NCI-H146 (cell line): ENCODE measurements around the gene CCSER1.
"Not testable (repeated sequence)": the region's sequence is repeated elsewhere in the genome, so short reads cannot be mapped to it uniquely, and the experiment has no call there.

ENCODE experiments used
- DNase-seq: peaks from one replicate; lab custom pipeline; 2025; lab: John Stamatoyannopoulos, UW

Gene CCSER1

DNA sequence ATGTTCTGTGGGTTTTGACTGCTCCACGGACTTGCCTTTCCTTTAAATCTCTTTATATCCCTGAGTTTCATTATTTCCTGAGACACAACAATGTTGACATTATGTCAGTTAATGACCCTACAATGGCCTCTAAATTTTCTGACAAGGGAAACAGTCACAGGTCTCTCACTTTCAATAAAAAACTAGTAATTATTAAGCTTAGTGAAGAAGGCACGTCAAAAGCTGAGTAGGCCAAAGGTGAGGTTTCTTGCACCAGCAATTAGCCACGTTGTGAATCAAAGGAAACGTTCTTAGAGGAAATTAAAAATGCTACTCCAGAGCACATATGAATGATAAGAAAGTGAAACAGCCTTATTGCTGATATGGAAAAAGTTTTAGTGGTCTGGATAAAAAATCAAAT is 1246.4 kb downstream of the CCSER1 start:
- DNase-seq: no peak

DNA sequence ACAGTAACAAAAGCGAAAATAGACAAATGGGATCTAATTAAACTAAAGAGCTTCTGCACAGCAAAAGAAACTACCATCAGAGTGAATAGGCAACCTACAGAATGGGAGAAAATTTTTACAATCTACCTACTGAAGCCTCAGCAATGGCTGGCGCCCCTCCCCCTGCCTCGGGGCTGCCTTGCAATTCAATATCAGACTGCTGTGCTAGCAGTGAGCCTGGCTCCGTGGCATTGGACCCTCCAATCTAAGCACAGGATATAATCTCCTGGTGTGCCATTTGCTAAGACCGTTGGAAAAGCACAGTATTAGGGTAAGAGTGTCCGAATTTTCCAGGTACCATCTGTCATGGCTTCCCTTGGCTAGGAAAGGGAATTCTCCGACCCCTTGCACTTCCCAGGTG is 1278.2 kb downstream of the CCSER1 start:
- DNase-seq: not testable (repeated sequence)

DNA sequence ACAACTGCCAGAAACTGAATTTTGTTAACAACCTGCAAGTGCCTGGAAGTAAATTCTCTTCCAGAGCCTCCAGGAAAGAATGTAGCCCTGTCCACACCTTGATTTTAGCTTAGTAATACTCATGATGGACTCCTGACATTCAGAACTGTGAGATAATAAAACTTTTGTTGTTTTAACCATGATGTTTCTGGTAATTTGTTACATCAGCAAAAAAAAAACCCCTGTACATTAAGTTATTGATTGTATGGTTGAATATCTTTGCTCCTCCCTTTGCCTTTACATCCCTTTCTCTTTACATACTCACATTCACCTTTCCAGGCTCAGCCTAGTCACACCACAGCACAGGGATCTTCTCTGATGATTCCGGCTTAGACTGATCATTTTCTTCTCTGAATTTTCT is 1294.8 kb downstream of the CCSER1 start:
- DNase-seq: no peak

DNA sequence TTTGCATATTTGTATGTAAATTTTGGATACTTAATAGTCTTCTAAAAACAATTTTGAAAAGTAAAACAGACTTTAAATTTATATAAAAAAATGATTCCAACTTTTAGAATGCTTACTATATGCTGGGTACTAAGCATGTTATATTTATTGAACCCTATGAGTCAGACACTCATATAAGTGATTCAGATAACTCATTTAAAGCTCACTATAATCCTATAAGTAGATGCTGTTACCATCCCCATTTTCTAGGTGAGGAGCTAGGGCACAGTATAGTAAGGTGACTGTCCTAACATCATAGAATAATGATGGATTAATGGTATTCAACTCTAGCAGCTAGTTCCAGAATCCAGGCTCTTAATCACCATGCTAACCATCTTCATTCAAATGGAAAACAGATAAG is 1299.5 kb downstream of the CCSER1 start:
- DNase-seq: no peak

DNA sequence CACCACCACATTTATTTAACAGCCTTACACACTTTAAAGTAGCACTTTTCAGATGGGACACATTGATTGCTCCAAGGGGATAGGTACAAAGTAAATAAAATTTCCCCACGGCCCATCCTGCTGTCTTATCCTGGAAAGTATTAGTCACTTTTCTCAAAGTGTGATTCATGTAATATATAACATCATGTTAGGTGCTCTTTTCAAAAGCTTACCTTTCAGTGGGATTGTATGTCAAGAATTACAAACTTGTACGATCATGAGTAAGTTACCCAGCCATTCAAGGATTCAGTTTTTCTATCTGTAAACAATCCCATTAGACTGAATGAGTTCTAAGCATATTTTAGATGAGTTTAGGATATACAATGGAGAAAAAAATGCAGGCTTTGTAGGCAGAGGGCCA is 1300.0 kb downstream of the CCSER1 start:
- DNase-seq: no peak

DNA sequence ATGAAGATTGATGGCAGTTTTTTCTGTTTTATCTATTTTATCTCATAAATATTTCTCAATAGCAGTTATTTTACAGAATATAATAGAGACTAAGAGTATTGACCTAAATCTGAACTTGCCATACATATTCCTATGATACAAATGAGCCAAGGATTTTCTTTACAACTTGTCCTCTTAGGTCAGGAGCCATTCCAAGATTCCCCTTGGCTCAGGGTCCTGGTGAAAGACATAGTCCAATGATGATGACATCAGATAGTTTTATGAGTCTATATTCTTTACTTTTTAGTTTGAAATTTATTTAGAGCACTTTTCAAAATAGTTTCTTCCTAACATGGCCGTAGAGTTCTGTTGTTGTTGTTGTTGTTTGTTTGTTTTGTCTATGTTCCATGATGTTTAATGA is 1307.4 kb downstream of the CCSER1 start:
- no peak for DNase-seq

DNA sequence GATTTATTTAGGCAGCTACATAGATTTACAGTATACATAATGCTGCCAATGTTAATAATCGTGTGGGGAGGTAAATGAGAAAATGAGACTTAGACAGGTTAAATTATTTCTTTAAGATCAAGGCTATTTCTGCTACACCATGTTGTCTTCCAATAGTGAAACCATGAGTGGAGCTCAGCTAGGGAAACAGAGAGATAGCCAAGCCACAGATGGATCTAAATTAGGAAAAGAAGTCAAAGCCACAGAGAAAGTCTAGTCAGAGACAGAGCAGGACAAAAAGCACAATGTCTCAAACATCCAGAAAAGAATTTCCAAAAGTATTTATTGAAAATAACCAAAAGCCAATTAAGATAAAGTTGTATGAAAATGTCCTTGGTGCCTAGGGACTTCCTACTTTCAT is 1309.4 kb downstream of the CCSER1 start:
- DNase-seq: no peak

DNA sequence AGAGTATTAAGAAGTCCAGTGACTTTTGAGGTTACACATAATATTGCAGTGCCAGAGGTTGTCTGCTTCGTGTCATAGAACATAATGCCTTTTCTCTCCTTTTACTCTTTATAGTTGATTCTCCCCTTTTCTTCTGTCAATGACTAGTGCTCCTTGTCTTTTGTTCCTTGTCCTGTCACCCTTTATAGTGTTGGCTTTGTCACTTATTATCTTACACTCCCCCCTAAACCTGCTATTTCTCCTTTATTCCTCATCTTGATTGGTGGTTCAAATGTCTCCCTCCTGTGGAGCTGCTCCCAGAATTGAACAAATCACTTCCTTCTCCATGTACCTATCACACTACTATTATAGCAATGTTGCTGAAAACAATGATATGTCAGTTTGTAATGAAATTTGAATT is 1320.0 kb downstream of the CCSER1 start:
- no peak for DNase-seq

DNA sequence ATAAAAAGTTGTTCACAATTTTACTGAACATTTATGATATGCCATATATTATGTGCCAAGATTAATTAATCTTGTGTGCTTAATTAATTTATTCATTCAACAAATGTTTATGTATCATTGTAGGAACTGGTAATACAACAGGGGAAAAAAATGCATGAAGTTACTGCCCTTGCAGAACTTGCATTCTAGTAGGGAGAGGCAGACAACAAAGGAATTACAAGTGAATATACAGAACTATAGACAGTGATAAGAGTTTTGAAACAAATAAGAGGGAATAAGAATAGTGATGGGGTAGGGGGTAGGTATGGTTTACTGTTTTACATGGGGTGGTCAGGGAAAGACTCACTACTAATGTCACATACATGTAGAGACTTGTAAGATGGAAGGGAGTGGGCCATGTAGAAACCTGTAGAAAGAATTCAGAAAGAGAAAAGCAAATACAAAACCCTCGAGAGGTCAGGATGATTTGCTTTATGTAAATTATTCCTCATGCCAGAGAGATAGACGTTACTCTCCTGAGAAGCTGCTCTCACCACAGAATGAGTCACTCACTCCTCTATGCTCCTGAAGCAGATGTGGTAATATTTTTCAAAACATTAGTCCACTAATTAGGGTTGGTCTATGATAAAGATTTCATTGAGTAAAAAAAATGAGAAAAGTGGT is 1321.6 kb downstream of the CCSER1 start:
- DNase-seq: no peak

DNA sequence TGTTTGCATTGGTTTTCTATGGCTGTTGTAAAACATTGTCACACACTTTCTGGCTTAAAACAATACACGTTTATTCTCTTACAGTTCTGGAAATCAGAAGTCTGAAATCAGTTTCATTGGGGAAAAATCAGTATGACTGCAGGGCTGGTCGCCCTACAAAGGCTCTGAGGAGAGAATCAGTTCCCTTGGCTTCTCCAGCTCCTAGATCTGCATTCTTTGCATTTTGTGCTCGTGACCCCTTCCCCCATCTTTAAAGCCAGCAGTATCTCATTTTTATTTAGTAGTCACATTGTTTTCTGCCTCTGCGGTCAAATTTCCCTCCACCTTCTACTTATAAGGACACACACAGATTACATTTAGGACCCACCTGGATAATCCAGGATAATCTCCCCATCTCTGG is 1326.9 kb downstream of the CCSER1 start:
- no peak for DNase-seq

DNA sequence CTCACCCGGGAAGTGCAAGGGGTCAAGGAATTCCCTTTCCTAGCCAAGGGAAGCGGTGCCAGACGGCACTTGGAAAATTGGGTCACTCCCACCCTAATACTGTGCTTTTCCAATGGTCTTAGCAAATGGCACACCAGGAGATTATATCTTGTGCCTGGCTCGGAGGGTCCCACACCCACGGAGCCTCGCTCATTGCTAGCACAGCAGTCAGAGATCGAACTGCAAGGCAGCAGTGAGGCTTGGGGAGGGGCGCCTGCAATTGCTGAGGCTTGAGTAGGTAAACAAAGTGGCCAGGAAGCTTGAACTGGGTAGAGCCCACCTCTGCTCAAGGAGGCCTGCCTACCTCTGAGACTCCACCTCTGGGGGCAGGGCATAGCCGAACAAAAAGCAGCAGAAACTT is 1335.4 kb downstream of the CCSER1 start:
- not testable (repeated sequence) for DNase-seq

DNA sequence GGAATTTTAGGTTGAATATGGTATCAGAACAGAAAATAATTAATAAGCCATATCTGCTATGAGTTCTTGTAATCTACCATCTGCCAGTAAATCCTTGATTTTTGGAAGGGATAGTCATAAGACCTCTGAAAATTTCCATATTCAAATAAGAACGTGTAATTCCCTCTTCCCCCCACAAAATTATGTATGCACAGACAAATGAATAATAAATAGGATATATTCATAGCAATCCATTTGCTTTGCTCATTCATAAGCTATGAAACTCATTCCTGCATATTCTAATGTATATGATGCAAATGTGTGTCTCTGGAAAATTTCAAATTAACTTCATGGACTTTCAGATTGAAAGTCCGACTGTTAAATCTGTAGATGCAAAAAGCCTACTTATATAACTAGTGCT is 1343.5 kb downstream of the CCSER1 start:
- no peak for DNase-seq

DNA sequence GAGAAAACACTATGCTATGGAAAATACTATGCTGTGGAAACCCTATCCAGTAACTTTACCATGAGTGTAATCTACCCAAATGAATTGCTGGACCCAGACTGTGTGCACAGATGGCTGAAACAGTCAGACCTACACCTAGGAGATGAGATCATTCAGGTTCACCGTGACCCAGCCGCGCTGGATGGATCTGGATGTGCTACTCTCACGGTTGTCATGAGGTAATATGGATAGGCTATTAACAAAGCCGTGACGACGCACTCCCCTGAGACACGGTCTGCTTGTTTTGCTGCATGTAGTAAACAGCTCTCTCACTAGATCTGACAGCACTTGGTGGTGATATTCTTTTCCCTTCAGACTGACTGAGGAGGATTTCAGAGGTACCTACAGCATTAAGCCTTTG is 1344.1 kb downstream of the CCSER1 start:
- DNase-seq: no peak

DNA sequence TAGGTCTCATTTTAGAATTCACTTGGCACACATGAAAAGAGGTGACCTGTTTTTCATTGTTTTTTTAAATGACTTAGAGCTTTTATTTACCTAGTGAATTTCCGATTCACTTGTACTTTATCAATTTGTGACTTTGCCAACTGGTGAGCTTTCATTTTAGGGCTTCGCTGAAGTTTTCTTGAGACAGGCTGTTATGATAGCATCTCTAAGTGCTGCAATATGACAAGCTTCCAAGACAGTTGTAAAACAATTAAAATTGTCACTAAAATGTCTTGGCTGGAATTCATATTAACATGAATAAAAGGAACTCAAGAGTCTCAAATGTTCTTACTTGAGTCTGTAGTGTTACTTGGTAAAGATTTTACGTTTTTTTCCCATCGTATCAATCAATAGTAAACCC is 1344.9 kb downstream of the CCSER1 start:
- DNase-seq: no peak

DNA sequence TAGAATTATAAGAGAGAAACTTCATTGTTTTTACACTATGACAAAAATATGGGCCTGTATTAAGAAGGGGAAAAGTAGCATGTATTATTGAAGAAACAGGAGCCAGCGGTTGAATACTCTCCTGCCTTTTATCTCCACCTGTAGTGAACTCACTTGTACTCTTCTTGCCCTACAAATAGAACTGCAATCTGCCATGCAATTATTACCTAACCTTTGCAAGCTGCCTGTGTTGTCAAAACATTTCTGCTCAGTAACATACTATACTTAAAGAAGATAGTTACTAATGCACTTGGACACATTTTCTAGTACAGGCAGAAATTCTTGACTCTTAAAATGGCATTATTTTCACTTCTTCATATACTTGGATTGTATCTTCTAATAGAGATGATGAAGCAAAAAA is 1358.2 kb downstream of the CCSER1 start:
- no peak for DNase-seq

DNA sequence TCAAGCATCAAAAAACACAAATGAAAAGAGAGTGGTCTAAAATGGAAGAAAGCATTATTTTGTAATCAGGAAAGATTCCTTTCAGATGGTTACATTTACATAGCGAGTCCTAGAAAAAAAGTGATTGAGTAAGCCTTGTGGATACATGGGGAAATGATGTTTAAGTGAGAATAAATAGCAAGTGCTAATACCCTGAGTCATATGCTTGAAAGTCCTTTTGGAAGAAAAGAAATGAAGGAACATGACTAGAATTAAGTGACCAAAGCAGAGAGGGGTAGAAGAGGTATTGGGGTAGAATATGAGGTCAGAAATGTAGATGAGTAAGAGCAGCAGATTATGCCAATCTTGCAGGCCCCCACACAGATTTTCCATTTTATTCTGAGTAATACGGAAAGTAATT is 1361.8 kb downstream of the CCSER1 start:
- DNase-seq: no peak

DNA sequence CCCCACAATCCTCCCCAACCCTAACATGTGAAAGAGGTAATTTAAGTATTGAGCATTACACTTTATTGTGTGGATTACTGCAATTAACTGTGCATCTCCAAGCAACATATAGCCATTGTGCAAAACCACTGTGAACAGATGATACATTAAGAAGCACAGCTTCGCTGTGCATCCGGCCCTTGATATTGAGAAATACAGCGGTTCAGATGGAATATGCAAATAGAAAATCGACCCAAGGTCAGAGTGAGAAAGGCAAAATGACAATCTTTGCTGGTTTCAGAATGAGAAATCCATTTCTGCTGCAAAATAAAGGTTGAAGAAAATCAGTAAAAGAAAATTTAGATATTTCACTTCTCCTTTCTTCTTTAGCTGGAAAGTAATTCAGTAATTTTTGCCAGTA is 1370.7 kb downstream of the CCSER1 start:
- no peak for DNase-seq

DNA sequence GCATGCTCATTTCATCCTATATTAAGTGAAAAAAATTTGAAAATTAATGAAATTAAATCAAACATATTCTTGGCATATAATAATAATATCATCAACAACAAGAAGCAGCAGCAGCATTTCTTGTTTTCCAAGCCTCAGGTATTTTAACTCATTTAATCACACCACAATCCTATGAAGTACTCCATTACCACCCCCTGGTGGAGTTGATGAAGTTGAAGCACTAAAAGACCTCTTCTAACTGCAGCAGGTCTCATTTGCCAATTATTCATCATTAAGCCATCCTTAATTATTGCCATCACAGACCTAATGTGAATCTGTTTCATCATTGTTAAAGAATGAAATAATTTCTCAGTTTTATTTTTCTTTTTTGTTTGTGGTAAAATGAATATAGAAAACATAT is 1375.2 kb downstream of the CCSER1 start:
- DNase-seq: no peak

DNA sequence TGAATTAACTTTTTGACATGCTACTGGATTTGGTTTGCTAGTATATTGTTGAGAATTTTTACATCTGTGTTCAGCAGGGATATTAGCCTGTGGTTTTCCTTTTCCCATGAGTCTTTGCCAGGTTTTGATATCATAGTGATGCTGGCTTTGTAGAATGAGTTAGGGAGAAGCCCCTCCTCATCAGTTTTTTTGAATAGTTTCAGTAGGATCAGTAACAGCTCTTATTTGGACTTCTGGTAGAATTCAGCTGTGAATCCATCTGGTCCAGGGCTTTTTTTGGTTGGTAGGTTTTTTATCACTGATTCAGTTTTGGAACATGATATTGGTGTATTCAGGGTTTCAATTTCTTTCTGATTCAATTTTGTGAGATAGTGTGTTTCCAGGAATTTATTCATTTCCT is 1386.1 kb downstream of the CCSER1 start:
- DNase-seq: no peak

DNA sequence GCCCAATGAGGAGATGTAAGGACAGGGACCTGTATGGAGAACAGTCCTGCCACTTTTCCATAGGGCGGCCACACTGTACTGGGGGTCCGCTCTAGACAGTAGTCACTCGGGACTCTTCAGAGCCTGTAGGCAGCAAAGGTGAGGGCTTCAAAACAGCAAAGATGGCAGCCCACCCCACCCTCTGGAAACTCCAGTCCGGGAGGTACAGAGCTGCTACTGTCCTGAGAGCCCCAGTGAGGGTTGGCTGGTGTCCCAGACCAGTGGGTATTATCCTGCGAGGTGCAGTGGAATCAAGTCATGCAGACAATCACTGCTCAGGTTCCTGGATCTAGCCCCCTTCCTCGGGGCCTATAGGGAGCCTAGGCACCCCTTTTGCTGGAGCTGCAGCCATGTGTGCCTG is 1392.0 kb downstream of the CCSER1 start:
- no peak for DNase-seq

DNA sequence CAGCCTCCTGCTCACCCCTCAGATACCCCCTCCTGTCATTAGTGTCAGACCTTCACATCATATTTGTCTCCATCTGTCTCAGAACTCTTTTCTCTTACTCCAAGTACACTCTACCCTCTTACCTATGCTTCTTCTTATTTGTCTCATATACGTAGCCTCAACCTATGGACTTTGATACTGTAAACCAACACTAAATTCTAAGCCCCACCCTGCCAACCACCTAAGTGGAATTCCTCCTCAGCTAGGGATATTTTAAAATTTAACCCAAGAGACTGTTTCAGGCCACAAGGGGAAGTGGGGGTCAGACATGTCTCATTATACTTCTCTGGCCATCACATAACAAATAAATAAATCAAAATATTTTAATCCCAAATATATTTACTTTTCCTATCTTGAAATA is 1398.4 kb downstream of the CCSER1 start:
- no peak for DNase-seq

DNA sequence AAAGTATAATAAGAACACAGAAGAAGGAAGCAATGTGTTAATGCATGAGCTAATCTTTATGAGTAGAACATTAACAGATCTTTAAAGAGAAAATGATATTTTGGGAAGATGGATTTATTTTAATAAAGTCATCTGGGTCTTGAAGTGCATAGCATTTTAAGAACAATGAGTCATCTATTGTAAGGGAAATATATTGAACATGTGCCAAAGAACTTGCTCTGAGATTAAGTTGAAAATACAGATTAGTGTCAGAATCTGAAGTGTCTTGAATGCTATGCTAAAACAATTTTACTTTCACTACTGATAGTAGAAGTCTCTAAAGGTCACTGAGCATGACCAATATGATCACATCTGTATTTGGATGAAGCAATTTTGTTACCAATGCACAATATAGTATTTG is 1399.9 kb downstream of the CCSER1 start:
- no peak for DNase-seq

DNA sequence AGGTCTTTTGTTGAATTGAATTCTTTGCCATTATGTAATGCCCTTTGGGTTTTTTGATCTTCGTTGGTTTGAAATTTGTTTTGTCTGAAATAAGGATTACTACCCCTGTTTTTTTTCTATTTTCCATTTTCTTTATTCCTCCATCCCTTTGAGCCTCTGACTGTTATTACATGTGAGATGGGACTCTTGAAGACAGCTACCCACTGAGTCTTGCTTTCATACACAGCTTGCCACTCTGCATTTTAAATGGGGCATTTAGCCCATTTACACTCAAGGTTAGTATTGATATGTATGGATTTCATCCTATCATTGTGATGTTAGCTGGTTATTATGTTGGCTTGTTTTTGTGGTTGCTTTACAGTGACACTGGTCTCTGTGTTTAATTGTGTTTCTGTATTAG is 1440.4 kb downstream of the CCSER1 start:
- DNase-seq: no peak

DNA sequence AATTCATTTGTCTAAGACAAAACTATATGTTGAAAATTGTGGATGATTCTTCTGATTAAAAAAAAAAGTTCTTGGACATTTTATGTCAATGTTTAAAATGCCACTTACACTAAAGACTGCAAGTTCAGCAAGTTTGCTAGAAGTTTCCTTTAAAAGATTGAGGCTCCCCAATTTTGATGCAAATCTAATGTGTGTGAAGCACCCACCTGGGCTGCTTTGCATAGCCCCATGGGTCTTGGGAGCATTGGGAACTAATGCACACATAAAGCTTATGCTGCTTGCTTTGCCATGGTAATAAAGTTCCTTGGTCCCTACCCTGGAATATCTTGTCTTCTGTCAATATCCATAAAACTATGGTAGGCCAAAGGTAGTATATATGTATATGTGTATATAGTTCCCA is 1450.7 kb downstream of the CCSER1 start:
- DNase-seq: no peak

DNA sequence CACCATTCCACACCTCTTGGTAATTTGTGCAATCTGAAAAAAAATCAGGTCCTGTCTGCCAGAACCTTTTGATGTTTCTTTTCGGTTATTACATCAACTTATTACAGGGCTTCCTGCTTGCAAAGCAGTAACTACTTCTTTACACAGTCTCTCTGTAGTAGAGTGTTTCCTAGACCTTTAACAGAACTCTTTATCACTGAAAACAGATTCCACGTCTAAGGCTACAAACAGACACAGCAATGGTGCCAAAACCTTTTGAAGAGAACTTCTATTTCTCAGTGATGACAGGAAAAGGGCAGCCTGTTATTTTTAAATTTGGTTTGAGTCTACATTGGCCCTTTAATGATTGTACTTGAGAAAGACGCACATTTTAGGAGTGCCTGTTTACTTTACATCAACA is 1463.1 kb downstream of the CCSER1 start:
- DNase-seq: no peak
